ENCODE measurements around the gene CALML5.

CALML5 gene

GRCh38 chr10:5500910-5501309, 1.5 kb upstream of the CALML5 start:
- DNase-seq (ENCODE audit: low read depth, low spot score): no peak

- no peak for DNase-seq (ENCODE audit: low read depth, low spot score)
These were observed 846 bp upstream of the CALML5 start for GRCh38 chr10:5500162-5500670.

DNA sequence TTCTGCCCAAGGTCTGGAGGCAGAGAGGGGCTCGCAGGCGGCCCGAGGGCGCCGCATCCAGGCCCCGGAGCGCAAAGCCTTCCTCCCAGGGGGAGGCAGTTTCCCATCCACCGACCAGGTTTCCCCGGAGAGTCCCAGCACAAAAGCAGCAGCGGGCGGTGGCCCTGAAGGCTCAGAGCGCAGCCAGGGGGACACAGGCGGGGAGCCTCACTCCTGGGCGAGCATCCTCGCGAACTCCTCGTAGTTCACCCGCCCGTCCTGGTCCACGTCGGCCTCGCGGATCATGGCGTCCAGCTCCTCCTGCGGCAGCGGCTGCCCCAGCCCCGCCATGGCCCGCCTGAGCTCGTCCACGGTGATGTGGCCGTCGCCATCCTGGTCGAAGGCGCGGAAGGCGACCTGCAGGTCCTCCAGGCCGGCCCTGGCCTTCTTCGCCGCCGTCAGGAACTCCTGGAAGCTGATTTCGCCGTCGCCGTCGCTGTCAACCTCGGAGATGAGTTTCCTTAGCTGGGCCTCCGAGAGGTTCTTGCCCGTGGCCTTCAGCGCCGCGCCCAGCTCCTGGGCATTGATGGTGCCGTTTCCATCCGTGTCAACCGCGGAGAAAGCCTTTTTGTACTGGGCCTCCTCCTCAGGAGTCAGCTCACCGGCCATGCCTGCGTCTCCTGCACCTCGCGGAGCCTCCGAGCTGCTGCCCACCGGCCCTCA, 428 bp downstream of the CALML5 start:
- DNase-seq (ENCODE audit: low read depth, low spot score): no peak

GRCh38 chr10:5497948-5498730, 1.2 kb downstream of the CALML5 start:
- no peak for DNase-seq (ENCODE audit: low read depth, low spot score)

DNA sequence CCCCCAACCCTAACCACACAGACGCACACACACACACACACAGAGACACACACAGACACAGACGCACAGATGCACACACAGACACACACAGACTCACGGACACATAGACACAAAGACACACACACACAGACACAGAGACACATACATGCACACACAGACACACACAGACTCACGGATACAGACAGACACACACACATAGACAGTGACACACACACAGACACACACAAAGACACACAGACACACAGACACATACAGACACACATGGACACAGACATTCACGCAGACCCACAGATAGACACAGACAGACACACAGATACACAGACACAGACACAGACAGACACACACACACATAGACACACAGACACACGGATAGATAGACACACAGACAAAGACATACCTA, 2.1 kb downstream of the CALML5 start:
- DNase-seq (ENCODE audit: low read depth, low spot score): no peak

DNA sequence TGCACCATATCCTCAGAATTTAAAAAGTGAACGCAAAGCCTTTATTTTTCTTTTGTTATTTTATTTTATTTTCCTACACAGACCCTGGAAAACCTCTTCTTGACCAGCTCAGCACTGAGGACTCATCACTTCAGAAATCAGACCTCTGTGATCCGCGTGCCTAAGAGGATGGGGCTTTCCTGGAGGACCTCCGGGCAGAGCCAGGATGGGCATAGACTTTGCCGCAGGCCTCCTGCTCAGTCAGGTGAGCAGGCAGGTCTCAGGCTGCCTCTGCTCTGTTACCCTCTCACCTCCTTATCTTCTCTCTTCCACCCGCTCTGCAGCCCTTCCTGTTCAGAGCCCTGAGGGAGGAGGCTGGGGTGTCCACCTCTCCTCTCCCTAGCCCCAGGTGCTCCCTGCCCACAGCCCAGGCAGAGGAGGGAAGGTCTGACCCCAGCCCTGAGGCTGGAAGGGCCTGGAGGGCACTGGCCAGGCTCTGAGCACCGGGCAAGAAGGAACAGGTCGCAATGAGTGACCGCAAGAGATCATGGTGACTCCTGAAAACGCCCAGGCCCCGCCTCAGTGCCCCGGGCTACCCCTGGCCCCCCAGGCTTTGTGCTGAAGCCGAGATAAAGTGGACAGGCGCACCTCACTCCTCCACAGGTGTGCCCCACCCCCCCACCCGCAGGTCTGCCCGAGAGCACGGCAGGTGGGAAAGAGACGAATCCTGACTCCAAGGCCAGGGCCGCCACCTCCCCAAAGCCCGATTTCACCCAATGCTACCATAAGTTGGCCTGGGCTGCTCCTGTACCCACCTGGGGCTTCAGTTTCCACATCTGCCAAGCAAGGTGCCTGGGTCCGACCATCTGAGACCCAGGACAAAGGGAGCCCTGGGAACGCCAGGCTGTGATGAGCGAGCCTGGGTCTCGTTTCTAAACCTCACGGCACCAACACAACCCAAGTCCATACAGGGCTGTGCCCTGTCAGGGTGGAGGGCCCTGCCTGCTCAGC, 2.8 kb downstream of the CALML5 start:
- DNase-seq (ENCODE audit: low read depth, low spot score): no peak

DNA sequence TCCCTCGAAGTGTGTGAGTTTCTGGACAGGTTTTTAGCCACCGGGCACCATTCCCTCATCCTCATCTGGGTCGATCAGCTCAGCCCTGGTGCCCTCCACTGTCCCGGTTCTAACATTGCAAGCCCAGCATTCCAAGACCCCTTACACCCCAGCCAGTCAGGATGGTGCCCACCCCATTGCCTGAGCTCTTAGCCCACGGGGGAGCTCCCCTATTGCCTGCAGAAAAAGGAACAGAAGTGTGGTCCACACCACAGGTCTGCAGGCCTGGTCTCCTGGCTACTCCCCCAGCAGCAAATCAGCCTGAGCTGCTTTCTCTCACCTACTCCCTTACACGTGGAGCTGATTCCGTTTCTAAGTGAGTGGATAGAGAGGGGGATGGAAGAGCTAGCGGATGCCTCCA, 4.8 kb downstream of the CALML5 start:
- DNase-seq (ENCODE audit: low read depth, low spot score): no peak

DNA sequence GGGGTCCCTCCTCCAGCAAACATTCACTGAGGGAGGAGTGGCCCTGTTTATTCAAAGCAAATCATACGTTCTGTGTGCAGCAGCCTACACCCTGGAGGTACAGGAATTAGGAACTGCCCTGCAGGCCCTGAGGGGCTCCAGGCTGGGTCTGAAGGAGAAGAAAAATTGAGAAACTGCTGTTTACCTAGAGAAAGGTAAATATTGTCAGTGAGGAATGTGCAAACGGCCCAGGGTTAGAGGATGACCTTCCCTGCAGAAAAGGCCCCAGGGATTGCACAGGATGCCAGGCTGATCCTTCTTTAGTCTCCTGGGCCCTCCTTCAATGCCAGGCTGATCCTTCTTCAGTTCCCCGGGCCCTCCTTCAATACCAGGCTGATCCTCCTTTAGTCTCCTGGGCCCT, 5.7 kb downstream of the CALML5 start:
- no peak for DNase-seq (ENCODE audit: low read depth, low spot score)

- DNase-seq (ENCODE audit: low read depth, low spot score): no peak
These were observed 6.3 kb downstream of the CALML5 start for GRCh38 chr10:5492929-5493576.

DNA sequence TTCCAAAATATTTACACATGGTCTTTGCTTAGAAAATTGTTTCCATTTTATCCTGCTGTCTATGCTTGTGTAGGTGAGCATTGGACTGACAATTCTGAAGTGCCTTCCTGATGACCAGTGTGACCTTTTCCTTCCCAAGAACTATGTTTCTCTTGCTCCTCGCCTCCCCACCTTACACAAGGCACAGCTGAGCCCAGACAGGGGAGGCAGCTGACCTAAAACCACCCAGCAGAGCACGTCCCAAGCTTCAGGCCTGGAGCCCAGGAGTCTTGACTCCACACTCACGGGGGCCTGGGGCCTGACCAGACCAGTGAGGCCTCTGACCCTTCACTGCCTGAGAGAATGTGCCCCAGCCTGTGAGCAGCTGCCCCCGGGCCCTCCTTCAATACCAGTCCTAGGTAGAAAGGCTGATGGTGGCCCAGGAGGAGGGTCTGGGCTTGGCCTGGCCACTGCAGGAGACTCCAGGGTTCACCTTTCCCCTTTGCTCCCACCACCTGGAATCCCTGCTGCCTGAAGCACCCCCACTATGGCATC, 7.0 kb downstream of the CALML5 start:
- DNase-seq (ENCODE audit: low read depth, low spot score): no peak

DNA sequence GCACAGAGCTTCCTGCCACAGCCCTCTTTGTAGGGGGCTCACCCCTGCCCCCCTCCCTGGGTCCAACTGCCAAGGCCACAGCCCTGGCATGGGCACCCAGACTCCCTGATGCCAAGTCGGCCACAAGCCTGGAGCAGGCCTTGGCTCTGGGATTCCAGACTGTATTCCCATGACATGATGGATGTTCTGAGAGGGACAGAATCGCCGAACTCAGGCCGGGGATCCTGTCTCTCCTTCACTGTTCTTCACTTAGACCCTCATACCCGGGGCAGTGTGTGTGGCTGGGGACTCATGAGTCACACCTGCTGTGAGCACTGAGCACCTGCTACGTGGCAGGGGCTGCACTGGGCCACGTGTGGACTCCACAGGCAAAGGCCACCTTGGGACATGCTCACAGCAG, 7.9 kb downstream of the CALML5 start:
- DNase-seq (ENCODE audit: low read depth, low spot score): no peak

DNA sequence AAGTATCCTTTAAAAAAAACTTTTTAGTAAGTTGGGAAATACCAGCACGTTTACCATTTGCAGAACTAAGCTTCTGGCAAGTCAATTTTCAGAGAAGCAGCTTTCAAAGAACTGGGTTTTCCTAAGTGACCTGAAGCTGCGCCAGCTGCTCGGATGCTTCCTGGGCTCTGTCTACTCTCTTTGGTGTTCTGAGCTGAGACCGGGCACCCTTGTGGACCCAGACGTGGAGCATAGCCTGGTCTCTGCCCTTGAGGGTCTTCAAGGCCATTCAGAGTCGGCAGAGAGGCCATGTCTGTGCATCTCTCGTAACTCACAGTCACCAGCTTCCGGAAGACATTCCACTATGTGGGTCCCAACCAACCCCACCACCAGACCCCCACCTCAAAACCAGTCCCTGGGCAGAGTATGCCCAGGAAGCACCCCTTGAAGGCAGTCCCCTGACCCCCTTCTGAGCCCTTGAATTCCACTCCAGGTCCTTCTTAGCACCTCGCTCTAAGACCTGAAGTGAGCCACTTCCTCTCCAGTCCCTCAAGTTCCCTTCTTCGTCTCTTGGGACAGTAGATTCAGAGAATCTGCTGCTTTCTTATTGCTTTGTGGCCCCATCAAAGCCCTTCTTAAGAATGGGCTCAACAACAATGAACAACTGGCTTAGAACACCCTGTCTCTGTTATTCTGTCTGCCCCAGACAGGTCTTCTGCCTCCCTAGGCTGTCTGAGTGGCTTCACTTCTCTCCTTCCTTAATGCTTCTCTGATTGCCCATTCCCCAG, 8.5 kb downstream of the CALML5 start:
- no peak for DNase-seq (ENCODE audit: low read depth, low spot score)

DNA sequence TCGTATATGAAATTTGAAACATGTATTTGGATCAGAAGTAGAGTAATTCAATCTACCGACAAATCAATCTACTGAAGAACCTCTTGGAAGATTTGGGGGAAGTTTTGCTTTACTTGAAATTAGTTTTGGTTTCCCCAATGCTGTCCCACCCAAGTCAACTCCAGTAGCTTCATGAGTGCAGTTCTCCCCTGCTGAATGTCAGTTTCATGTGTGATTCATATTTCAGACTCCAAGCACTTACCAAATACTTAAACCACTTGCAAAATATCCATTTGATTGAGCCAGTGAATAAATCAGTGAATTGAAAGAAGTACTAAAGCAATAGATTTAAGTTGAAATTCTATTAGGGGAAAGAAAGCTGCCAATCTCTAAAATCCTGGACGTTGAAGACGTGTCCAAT, 9.3 kb downstream of the CALML5 start:
- no peak for DNase-seq (ENCODE audit: low read depth, low spot score)

GRCh38 chr10:5488272-5489161, 10.9 kb downstream of the CALML5 start:
- no peak for DNase-seq (ENCODE audit: low read depth, low spot score)

DNA sequence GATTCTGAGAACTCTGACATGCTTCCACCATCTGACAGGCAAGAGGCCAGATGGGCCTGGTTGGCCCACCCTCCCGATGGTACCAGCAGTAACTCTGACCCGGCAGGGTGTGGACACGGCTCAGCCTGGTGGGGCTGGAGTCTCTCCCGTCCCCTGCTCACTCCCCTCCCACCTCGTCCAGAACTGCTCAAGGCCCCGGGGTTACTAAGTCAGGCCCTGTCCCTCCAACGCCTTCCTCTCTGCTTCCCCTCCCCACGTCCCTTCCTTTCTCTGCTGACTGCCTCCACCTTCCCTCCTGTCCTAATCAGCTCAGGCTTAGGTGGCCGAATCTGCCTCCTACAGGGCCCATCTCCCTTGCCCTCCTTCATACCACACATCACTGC, 12.5 kb downstream of the CALML5 start:
- DNase-seq (ENCODE audit: low read depth, low spot score): no peak

DNA sequence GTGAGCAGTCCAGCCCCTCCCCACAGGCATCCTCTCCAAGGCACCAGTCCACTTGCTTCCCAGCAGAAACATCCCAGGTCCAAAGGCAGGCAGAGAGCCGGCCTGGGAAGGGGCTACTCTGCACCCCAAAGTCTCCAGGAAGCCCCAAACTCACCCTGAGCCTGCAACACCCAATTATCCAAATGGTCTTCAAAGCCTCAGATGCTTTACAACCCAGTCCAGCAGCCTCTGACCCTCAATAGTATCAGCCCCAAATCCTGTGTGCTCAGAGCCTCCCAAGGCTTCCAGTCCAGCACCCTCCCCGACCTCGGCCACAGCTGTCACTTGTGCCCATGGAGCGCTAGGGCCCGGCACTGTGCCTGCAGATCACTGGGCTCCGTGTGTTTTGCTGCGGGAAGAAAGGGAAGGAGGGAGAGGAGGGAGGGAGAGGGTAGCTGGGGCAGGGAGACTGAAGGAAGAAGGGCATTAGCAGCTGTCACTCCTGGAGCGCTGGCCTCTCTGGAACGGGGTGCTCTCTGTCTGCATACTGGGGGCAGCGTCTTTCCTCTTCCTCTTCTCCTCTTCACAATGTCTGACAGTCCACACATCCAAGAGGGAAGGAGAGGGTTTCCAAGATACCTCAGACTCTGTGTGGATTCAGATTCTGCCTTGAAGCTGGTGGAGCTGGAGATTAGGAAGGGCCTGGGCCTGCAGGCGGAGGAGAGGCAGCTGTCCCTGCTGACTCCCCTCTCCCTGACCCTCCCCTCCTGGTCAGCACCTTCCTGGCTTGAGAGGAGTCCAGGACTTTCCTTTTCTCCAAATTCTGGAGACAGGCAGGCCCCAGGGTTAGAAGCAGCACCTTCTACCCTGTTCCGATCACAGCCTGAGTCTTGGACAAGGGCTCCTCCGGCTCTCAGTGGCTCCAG, 13.2 kb downstream of the CALML5 start:
- DNase-seq (ENCODE audit: low read depth, low spot score): no peak

- no peak for DNase-seq (ENCODE audit: low read depth, low spot score)
These were observed 14.1 kb downstream of the CALML5 start for GRCh38 chr10:5485290-5485689.

GRCh38 chr10:5484205-5484604, 15.2 kb downstream of the CALML5 start:
- DNase-seq (ENCODE audit: low read depth, low spot score): no peak
